H9 (cell line): Measurements from ENCODE around the gene CFAP90. TPM values are rescaled to one million over a fixed set of nuclear protein-coding genes. Genes with fewer than 3 reads are reported as not detected.

ENCODE experiments used
- DNase-seq: peaks from one replicate; pipeline ENCODE4 v3.0.0-alpha.2; 2017
- H2AFZ ChIP-seq: one replicate; pipeline ENCODE4 v1.6.1; 2013; ENCODE audit warnings: mild to moderate bottlenecking, low read length, control low read depth, moderate library complexity
- H2AK5ac ChIP-seq: 2 replicates; pipeline ENCODE4 v1.6.1; 2013; ENCODE audit warnings: low read length, control low read depth, mixed read lengths; ENCODE audit not compliant: insufficient read length
- H2BK120ac ChIP-seq: one replicate; pipeline ENCODE4 v1.6.1; 2013; ENCODE audit warnings: low read depth, mild to moderate bottlenecking, low read length, control low read depth, inconsistent platforms; ENCODE audit not compliant: poor library complexity, severe bottlenecking
- H2BK12ac ChIP-seq: 2 replicates; pipeline ENCODE4 v1.6.1; 2013; ENCODE audit warnings: low read length, control low read depth, mixed read lengths, low read depth; ENCODE audit not compliant: insufficient read length
- H2BK15ac ChIP-seq: 2 replicates; pipeline ENCODE4 v1.6.1; 2013; ENCODE audit warnings: low read depth, low read length, control low read depth
- H2BK20ac ChIP-seq: one replicate; pipeline ENCODE4 v1.6.1; 2013; ENCODE audit warnings: low read depth, mild to moderate bottlenecking, low read length, control low read depth, inconsistent platforms; ENCODE audit not compliant: poor library complexity, severe bottlenecking
- H2BK5ac ChIP-seq: 2 replicates; pipeline ENCODE4 v1.6.1; 2013; ENCODE audit warnings: low read length, control low read depth, mixed read lengths; ENCODE audit not compliant: insufficient read length
- H3K14ac ChIP-seq: 2 replicates; pipeline ENCODE4 v1.6.1; 2013; ENCODE audit warnings: low read length, control low read depth; ENCODE audit not compliant: insufficient read depth
- H3K18ac ChIP-seq: 2 replicates; pipeline ENCODE4 v1.6.1; 2013; ENCODE audit warnings: low read depth, mild to moderate bottlenecking, mixed read lengths, low read length, control low read depth; ENCODE audit not compliant: insufficient read length
- H3K23ac ChIP-seq: 2 replicates; pipeline ENCODE4 v1.6.1; 2013; ENCODE audit warnings: low read length, control low read depth, mixed read lengths, low read depth; ENCODE audit not compliant: insufficient read length
- H3K23me2 ChIP-seq: 2 replicates; pipeline ENCODE4 v1.6.1; 2013; ENCODE audit warnings: low read depth, mild to moderate bottlenecking, mixed read lengths, low read length, control low read depth; ENCODE audit not compliant: insufficient read length, poor library complexity, severe bottlenecking
- H3K27ac ChIP-seq: 2 replicates; pipeline ENCODE4 v1.5.1; 2013; ENCODE audit warnings: low read length, control low read depth, mixed read lengths, low read depth; ENCODE audit not compliant: insufficient read length
- H3K27me3 ChIP-seq: 2 replicates; pipeline ENCODE4 v1.6.1; 2013; ENCODE audit warnings: low read length, control low read depth, inconsistent platforms; ENCODE audit not compliant: insufficient read depth
- H3K4ac ChIP-seq: 2 replicates; pipeline ENCODE4 v1.6.1; 2013; ENCODE audit warnings: low read depth, mild to moderate bottlenecking, control low read depth, inconsistent platforms, low read length, moderate library complexity
- H3K4me1 ChIP-seq: 2 replicates; pipeline ENCODE4 v1.6.1; 2013; ENCODE audit warnings: low read length, control low read depth, inconsistent platforms; ENCODE audit not compliant: insufficient read depth
- H3K4me2 ChIP-seq: 2 replicates; pipeline ENCODE4 v1.6.1; 2013; ENCODE audit warnings: low read length, control low read depth, mixed read lengths; ENCODE audit not compliant: insufficient read length, insufficient read depth
- H3K56ac ChIP-seq: 2 replicates; pipeline ENCODE4 v1.6.1; 2013; ENCODE audit warnings: low read depth, mild to moderate bottlenecking, mixed read lengths, low read length, control low read depth; ENCODE audit not compliant: insufficient read length
- H3K79me1 ChIP-seq: 2 replicates; pipeline ENCODE4 v1.6.1; 2013; ENCODE audit warnings: low read depth, mild to moderate bottlenecking, moderate library complexity, low read length, control low read depth, inconsistent platforms; ENCODE audit not compliant: insufficient read depth, poor library complexity, severe bottlenecking
- H3K79me2 ChIP-seq: 2 replicates; pipeline ENCODE4 v1.6.1; 2013; ENCODE audit warnings: low read length, control low read depth, inconsistent platforms; ENCODE audit not compliant: insufficient read depth
- H3K9ac ChIP-seq: 2 replicates; pipeline ENCODE4 v1.6.1; 2013; ENCODE audit warnings: low read length, control low read depth, mixed read lengths; ENCODE audit not compliant: insufficient read length; ENCODE audit errors: extremely low read depth
- H3K9me3 ChIP-seq: one replicate; pipeline ENCODE4 v1.6.1; 2013; ENCODE audit warnings: low read depth, low read length, inconsistent platforms; ENCODE audit not compliant: control insufficient read depth
- H3T11ph ChIP-seq: one replicate; pipeline ENCODE4 v1.6.1; 2013; ENCODE audit warnings: mild to moderate bottlenecking, low read length, control low read depth, inconsistent platforms
- H4K20me1 ChIP-seq: one replicate; pipeline ENCODE4 v1.6.1; 2013; ENCODE audit not compliant: control insufficient read depth, insufficient read length, insufficient read depth
- H4K5ac ChIP-seq: 2 replicates; pipeline ENCODE4 v1.6.1; 2013; ENCODE audit warnings: low read depth, mild to moderate bottlenecking, mixed read lengths, low read length, control low read depth; ENCODE audit not compliant: insufficient read length
- H4K8ac ChIP-seq: replicated peaks from 2 replicates; pipeline ENCODE4 v1.6.1; 2013; ENCODE audit warnings: low read length, control low read depth, mixed read lengths, low read depth; ENCODE audit not compliant: insufficient read length
- H4K91ac ChIP-seq: 2 replicates; pipeline ENCODE4 v1.6.1; 2013; ENCODE audit warnings: low read depth, mild to moderate bottlenecking, moderate library complexity, mixed read lengths, low read length, control low read depth; ENCODE audit not compliant: insufficient read length
- H3K27ac Mint-ChIP-seq, 3 experiments: 2 replicates in 2 of 3; 3 replicates in 1 of 3; pipeline ENCODE4 v1.8.0; 2020 to 2021; ENCODE audit warnings: mixed read lengths in 3 of 3, mild to moderate bottlenecking in 1 of 3, moderate library complexity in 1 of 3
- H3K27me3 Mint-ChIP-seq: 2 replicates; pipeline ENCODE4 v1.8.0; 2021; ENCODE audit warnings: low read depth, mild to moderate bottlenecking, moderate library complexity, mixed read lengths
- H3K36me3 Mint-ChIP-seq, 3 experiments: 2 replicates in 2 of 3; 3 replicates in 1 of 3; pipeline ENCODE4 v1.8.0; 2020 to 2021; ENCODE audit warnings: low read depth in 3 of 3, mixed read lengths in 3 of 3; ENCODE audit not compliant: insufficient read depth in 1 of 3
- H3K4me1 Mint-ChIP-seq, 2 experiments: 2 replicates each; pipeline ENCODE4 v1.8.0; 2020; ENCODE audit warnings: mixed read lengths in 2 of 2
- H3K4me3 Mint-ChIP-seq, 2 experiments: 2 replicates in 1 of 2; 3 replicates in 1 of 2; pipeline ENCODE4 v1.8.0; 2020 to 2021; ENCODE audit warnings: mild to moderate bottlenecking in 2 of 2, mixed read lengths in 2 of 2, moderate library complexity in 1 of 2
- H3K9me3 Mint-ChIP-seq, 2 experiments: 2 replicates in 1 of 2; 3 replicates in 1 of 2; pipeline ENCODE4 v1.8.0; 2020; ENCODE audit warnings: mild to moderate bottlenecking in 2 of 2, mixed read lengths in 2 of 2, moderate library complexity in 1 of 2
- CTCF ChIP-seq: fragments of 200-600 bp; sonication (generic); conservative IDR thresholded peaks from 3 replicates; pipeline ENCODE4 v1.8.0; 2021; ENCODE audit warnings: antibody characterized with exemption, mild to moderate bottlenecking
- WGBS: extraction: QIAGEN DNeasy Blood & Tissue Kit; methylation state at CpG from one replicate; pipeline ENCODE4 v1.1.7; 2013; ENCODE audit warnings: missing lambda C conversion rate, low lambda C conversion rate, mixed read lengths; ENCODE audit not compliant: insufficient read length; ENCODE audit errors: extremely low coverage; 5-methylcytosine and 5-hydroxymethylcytosine counted together
- total RNA-seq: library from RNA; stranded (reverse); gene quantifications from 2 replicates; pipeline ENCODE4 v1.2.1, GENCODE V29; 2021

The CFAP90 gene
- total RNA-seq, 1 experiment from 2014 or later: 0.44 TPM

GRCh38 chr5:7848296-7848695, 2.6 kb downstream of the CFAP90 start:
- DNase-seq: no peak
- no peak overlapping the region for H3K4me2 ChIP-seq
- H3K56ac ChIP-seq: no peak overlapping the region
- no peak overlapping the region for H4K8ac ChIP-seq
- H3K79me1 ChIP-seq: no peaks in the 10 kb centered on the region
- H3K27ac ChIP-seq: no peak overlapping the region
- H3K14ac ChIP-seq: no peak overlapping the region
- no peak overlapping the region for H3T11ph ChIP-seq
- TF ChIP-seq CTCF: no peak
- no peaks in the 10 kb centered on the region for H3K4me1 ChIP-seq
- no peak overlapping the region for H2BK20ac ChIP-seq
- no peak overlapping the region for H4K91ac ChIP-seq
- Mint-ChIP-seq H3K27me3 (peaks cover 39% of the 10 kb centered on the region), H3K4me1 (peaks cover 10 to 12% of the 10 kb centered on the region in 2 experiments), H3K36me3 (peaks cover 0 to 2% (median 0%) of the 10 kb centered on the region in 3 experiments; a peak in 2 of 7 replicates), H3K4me3 (no peak overlapping the region), H3K9me3 (peaks cover 2 to 4% of the 10 kb centered on the region in 2 experiments; a peak in 2 of 5 replicates), H3K27ac (no peak overlapping the region)
- H4K5ac ChIP-seq: no peak overlapping the region
- H3K18ac ChIP-seq: no peak overlapping the region
- no peaks in the 10 kb centered on the region for H4K20me1 ChIP-seq
- no peak overlapping the region for H2BK15ac ChIP-seq
- H3K23me2 ChIP-seq: peaks cover 13% of the 10 kb centered on the region
- H3K4ac ChIP-seq: no peak overlapping the region
- no peak overlapping the region for H2AK5ac ChIP-seq
- H2BK5ac ChIP-seq: no peak overlapping the region
- H3K9me3 ChIP-seq: no peaks in the 10 kb centered on the region
- no CpG with 5 or more reads among the region's 2 CpGs for WGBS
- no peak overlapping the region for H2AFZ ChIP-seq
- H3K27me3 ChIP-seq: peaks cover 4% of the 10 kb centered on the region
- H2BK12ac ChIP-seq: no peak overlapping the region
- H3K79me2 ChIP-seq: no peaks in the 10 kb centered on the region
- no peak overlapping the region for H2BK120ac ChIP-seq
- no peak overlapping the region for H3K23ac ChIP-seq
- no peak overlapping the region for H3K9ac ChIP-seq
